HEK293 (cell line): Measurements from ENCODE around the gene SH3BP5L.

Source experiments
- CTCF ChIP-seq: fragments of 450-650 bp; formaldehyde crosslinking; IDR thresholded peaks from 2 replicates; pipeline ENCODE4 v1.5.1; 2016; ENCODE audit warnings: missing biosample characterization, missing genetic modification characterization
- ZNF138 ChIP-seq: fragments of 450-650 bp; formaldehyde crosslinking; IDR thresholded peaks from 2 replicates; pipeline ENCODE4 v1.5.1; 2016; ENCODE audit warnings: missing biosample characterization, missing genetic modification characterization, borderline replicate concordance
- ZNF175 ChIP-seq: fragments of 450-650 bp; formaldehyde crosslinking; IDR thresholded peaks from 2 replicates; pipeline ENCODE4 v1.5.1; 2016; ENCODE audit warnings: missing biosample characterization, missing genetic modification characterization
- ZNF274 ChIP-seq, 2 experiments: fragments of 200-500 bp in 1 of 2; fragments of 450-650 bp in 1 of 2; sonication (Bioruptor generic) in 1 of 2; formaldehyde crosslinking in 1 of 2; IDR thresholded peaks; 2 replicates each; pipeline versions ENCODE4 v1.5.1 to v1.6.1; 2014 to 2016; ENCODE audit warnings: borderline replicate concordance in 1 of 2, inconsistent platforms in 1 of 2, low read length in 1 of 2, missing biosample characterization in 1 of 2, missing genetic modification characterization in 1 of 2
- ZNF302 ChIP-seq: fragments of 450-650 bp; formaldehyde crosslinking; IDR thresholded peaks from 2 replicates; pipeline ENCODE4 v1.5.1; 2016; ENCODE audit warnings: missing biosample characterization, missing genetic modification characterization, low read depth
- ZNF777 ChIP-seq: fragments of 450-650 bp; formaldehyde crosslinking; IDR thresholded peaks from 2 replicates; pipeline ENCODE4 v1.5.1; 2017; ENCODE audit warnings: missing biosample characterization, missing genetic modification characterization, borderline replicate concordance
- TF ChIP-seq, protein P1 (sequence below): fragments of 450-650 bp; formaldehyde crosslinking; IDR thresholded peaks from 2 replicates; pipeline ENCODE4 v1.5.1; 2017; ENCODE audit warnings: missing biosample characterization, missing genetic modification characterization
- TF ChIP-seq, protein P2 (sequence below): sonication (generic); formaldehyde crosslinking; IDR thresholded peaks from 2 replicates; pipeline ENCODE4 v1.8.1; 2022; ENCODE audit warnings: mild to moderate bottlenecking, moderate library complexity, missing genetic modification reagents
- TF ChIP-seq, protein P3 (sequence below): fragments of 450-650 bp; formaldehyde crosslinking; IDR thresholded peaks from 2 replicates; pipeline ENCODE4 v1.5.1; 2016; ENCODE audit warnings: missing biosample characterization, missing genetic modification characterization

- TF ChIP-seq, protein P1, sequence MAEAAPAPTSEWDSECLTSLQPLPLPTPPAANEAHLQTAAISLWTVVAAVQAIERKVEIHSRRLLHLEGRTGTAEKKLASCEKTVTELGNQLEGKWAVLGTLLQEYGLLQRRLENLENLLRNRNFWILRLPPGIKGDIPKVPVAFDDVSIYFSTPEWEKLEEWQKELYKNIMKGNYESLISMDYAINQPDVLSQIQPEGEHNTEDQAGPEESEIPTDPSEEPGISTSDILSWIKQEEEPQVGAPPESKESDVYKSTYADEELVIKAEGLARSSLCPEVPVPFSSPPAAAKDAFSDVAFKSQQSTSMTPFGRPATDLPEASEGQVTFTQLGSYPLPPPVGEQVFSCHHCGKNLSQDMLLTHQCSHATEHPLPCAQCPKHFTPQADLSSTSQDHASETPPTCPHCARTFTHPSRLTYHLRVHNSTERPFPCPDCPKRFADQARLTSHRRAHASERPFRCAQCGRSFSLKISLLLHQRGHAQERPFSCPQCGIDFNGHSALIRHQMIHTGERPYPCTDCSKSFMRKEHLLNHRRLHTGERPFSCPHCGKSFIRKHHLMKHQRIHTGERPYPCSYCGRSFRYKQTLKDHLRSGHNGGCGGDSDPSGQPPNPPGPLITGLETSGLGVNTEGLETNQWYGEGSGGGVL (tag by site-specific recombination): no peak
- TF ChIP-seq CTCF (tag by site-specific recombination): no peak
- TF ChIP-seq, protein P2, sequence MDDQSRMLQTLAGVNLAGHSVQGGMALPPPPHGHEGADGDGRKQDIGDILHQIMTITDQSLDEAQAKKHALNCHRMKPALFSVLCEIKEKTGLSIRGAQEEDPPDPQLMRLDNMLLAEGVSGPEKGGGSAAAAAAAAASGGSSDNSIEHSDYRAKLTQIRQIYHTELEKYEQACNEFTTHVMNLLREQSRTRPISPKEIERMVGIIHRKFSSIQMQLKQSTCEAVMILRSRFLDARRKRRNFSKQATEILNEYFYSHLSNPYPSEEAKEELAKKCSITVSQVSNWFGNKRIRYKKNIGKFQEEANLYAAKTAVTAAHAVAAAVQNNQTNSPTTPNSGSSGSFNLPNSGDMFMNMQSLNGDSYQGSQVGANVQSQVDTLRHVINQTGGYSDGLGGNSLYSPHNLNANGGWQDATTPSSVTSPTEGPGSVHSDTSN (CRISPR knock-in tag): no peak
- TF ChIP-seq ZNF175 (tag by site-specific recombination): no peak
- TF ChIP-seq, protein P3, sequence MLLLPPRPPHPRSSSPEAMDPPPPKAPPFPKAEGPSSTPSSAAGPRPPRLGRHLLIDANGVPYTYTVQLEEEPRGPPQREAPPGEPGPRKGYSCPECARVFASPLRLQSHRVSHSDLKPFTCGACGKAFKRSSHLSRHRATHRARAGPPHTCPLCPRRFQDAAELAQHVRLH: no peak
- no peak for TF ChIP-seq ZNF138 (tag by site-specific recombination)
- TF ChIP-seq ZNF777 (tag by site-specific recombination): no peak
- TF ChIP-seq ZNF302: no peak
- no peak for TF ChIP-seq ZNF274 (IDR thresholded peaks at IDR 0.05; ENCODE audit: low read length)
- TF ChIP-seq ZNF274 (tag by site-specific recombination; IDR thresholded peaks at IDR 0.05; ENCODE audit: borderline replicate concordance): no peak
These were observed 12.2 kb upstream of the SH3BP5L start, which contains the start of gene ZNF672 for GRCh38 chr1:248837781-248838356.
